OCI-LY7 (cell line): ENCODE results near the gene LRFN2. TPM values are rescaled to one million over a fixed set of nuclear protein-coding genes. Genes with fewer than 3 reads are reported as not detected.

Experiments used
- BruUV-seq: library from RNA; stranded (reverse); fragments of 400-500 nt; replicated peaks from 2 replicates; lab custom pipeline; 2021; lab: Mats Ljungman, UMichigan
- CTCF ChIA-PET: fragments of 300-600 bp; sonication (Branson Sonifier 250); formaldehyde crosslinking; loops from one replicate; lab custom pipeline; 2022; ENCODE audit warnings: antibody characterized with exemption; ENCODE audit not compliant: unreplicated experiment; lab: Charles Lee
- POLR2A ChIA-PET: fragments of 300-600 bp; sonication (Branson Sonifier 250); formaldehyde crosslinking; loops from one replicate; lab custom pipeline; 2022; ENCODE audit warnings: antibody characterized with exemption; lab: Charles Lee
- DNase-seq: peaks from one replicate; pipeline ENCODE4 v3.0.0-alpha.2; 2015; ENCODE audit warnings: low spot score
- H2AFZ ChIP-seq: fragments of 200-600 bp; sonication (generic), shearing (Covaris generic); 2 replicates; pipeline ENCODE4 v1.6.1; 2014; ENCODE audit warnings: mild to moderate bottlenecking, antibody characterized with exemption, low read length, moderate library complexity
- H3K27ac ChIP-seq: fragments of 200-600 bp; sonication (generic); 2 replicates; pipeline ENCODE4 v1.5.1; 2014; ENCODE audit warnings: mixed run types, low read depth, mild to moderate bottlenecking, moderate library complexity, low read length, inconsistent platforms; ENCODE audit not compliant: poor library complexity, severe bottlenecking
- H3K36me3 ChIP-seq: fragments of 200-600 bp; sonication (generic); 2 replicates; pipeline ENCODE4 v1.6.1; 2014; ENCODE audit warnings: mild to moderate bottlenecking, antibody characterized with exemption, low read length, moderate library complexity, mixed read lengths; ENCODE audit not compliant: insufficient read depth
- H3K4me1 ChIP-seq: fragments of 200-600 bp; sonication (generic); 2 replicates; pipeline ENCODE4 v1.5.1; 2014; ENCODE audit warnings: mild to moderate bottlenecking, low read length; ENCODE audit not compliant: insufficient read depth, poor library complexity, severe bottlenecking
- H3K4me2 ChIP-seq: fragments of 200-600 bp; sonication (generic); 2 replicates; pipeline ENCODE4 v1.6.1; 2014; ENCODE audit warnings: mild to moderate bottlenecking, low read length
- H3K4me3 ChIP-seq: fragments of 200-600 bp; sonication (generic); 2 replicates; pipeline ENCODE4 v1.5.1; 2014; ENCODE audit warnings: mild to moderate bottlenecking, low read depth, low read length; ENCODE audit not compliant: poor library complexity, severe bottlenecking
- H3K79me2 ChIP-seq: fragments of 200-600 bp; sonication (generic); 2 replicates; pipeline ENCODE4 v1.6.1; 2016; ENCODE audit warnings: low read depth, mild to moderate bottlenecking, low read length, moderate library complexity, mixed read lengths; ENCODE audit not compliant: insufficient read depth
- H3K9me2 ChIP-seq: fragments of 200-600 bp; sonication (generic); 2 replicates; pipeline ENCODE4 v1.6.1; 2016; ENCODE audit warnings: mild to moderate bottlenecking, low read length, mixed read lengths; ENCODE audit not compliant: insufficient read depth
- H3K9me3 ChIP-seq: fragments of 200-600 bp; sonication (generic); 2 replicates; pipeline ENCODE4 v1.6.1; 2014; ENCODE audit warnings: mild to moderate bottlenecking, mixed run types, low read length, mixed read lengths
- H4K20me1 ChIP-seq: fragments of 200-600 bp; sonication (generic); 2 replicates; pipeline ENCODE4 v1.6.1; 2014; ENCODE audit warnings: mild to moderate bottlenecking, antibody characterized with exemption, low read length, moderate library complexity, mixed read lengths; ENCODE audit not compliant: insufficient read depth
- CTCF ChIP-seq: fragments of 200-600 bp; sonication (generic); conservative IDR thresholded peaks from 2 replicates; pipeline ENCODE4 v1.5.1; 2014; ENCODE audit warnings: mild to moderate bottlenecking, antibody characterized with exemption, low read length, moderate library complexity, mixed read lengths
- EZH2phosphoT487 ChIP-seq: fragments of 200-600 bp; sonication (generic); IDR thresholded peaks from 2 replicates; pipeline ENCODE4 v1.6.1; 2018; ENCODE audit warnings: low read depth, borderline replicate concordance, mild to moderate bottlenecking, mixed run types, antibody characterized with exemption, low read length, moderate library complexity, mixed read lengths
- intact Hi-C: fragments of 100-400 bp; cut with micrococcal nuclease; formaldehyde crosslinking; loops from one replicate; pipeline ENCODE4 v1.10.0; 2022; ENCODE audit not compliant: unreplicated experiment
- total RNA-seq, 2 experiments: library from RNA; depleted of rRNA in 1 of 2; stranded (reverse); fragments of >200 nt in 1 of 2; shearing (Covaris generic) in 1 of 2; gene quantifications; 2 replicates each; pipeline ENCODE4 v1.2.3, GENCODE V29; 2014 to 2022

LRFN2 gene
- total RNA-seq, 2 experiments from 2014 or later: not detected

GRCh38 chr6:40358473-40359460 is 228.4 kb downstream of the LRFN2 start:
- no peak overlapping the region for H3K4me2 ChIP-seq
- intact Hi-C loops: no loop called here
- H3K36me3 ChIP-seq: no peaks in the 10 kb centered on the region
- no peaks in the 10 kb centered on the region for H4K20me1 ChIP-seq
- DNase-seq: no peak
- CTCF ChIA-PET: no interaction called here
- H3K9me2 ChIP-seq: no peaks in the 10 kb centered on the region
- no peak overlapping the region for H3K4me3 ChIP-seq
- no peak overlapping the region for H3K27ac ChIP-seq
- H2AFZ ChIP-seq: no peak overlapping the region
- TF ChIP-seq CTCF: no peak
- TF ChIP-seq EZH2phosphoT487: no peak
- BruUV-seq: no TSS peak
- no peaks in the 10 kb centered on the region for H3K4me1 ChIP-seq
- POLR2A ChIA-PET: interaction anchor here (1.7 kb wide), 1 partner anchor 26 kb away, joined by 6 read pairs; no protein-coding TSS in a partner anchor
- no peaks in the 10 kb centered on the region for H3K79me2 ChIP-seq
- no peaks in the 10 kb centered on the region for H3K9me3 ChIP-seq

GRCh38 chr6:40356242-40356910 is 230.8 kb downstream of the LRFN2 start:
- ChIA-PET POLR2A (no interaction called here), CTCF (no interaction called here)
- Histone ChIP-seq H3K4me2 (no peak overlapping the region), H4K20me1 (no peaks in the 10 kb centered on the region), H3K9me3 (no peaks in the 10 kb centered on the region), H3K27ac (no peak overlapping the region), H3K4me1 (no peaks in the 10 kb centered on the region), H3K9me2 (no peaks in the 10 kb centered on the region), H3K36me3 (no peaks in the 10 kb centered on the region), H3K4me3 (no peak overlapping the region), H2AFZ (no peak overlapping the region), H3K79me2 (no peaks in the 10 kb centered on the region)
- intact Hi-C loops: no loop called here
- DNase-seq: no peak
- no peak for TF ChIP-seq EZH2phosphoT487
- TF ChIP-seq CTCF: no peak
- no TSS peak for BruUV-seq
